Effector CD4-positive, alpha-beta T cell (primary cell): Measurements from ENCODE around the gene LMX1B.
"Not testable (repeated sequence)": the region's sequence is repeated elsewhere in the genome, so short reads cannot be mapped to it uniquely, and the experiment has no call there.

Source experiments
- DNase-seq: peaks from one replicate; pipeline ENCODE4 v3.0.0-alpha.2; 2020

LMX1B gene

GRCh38 chr9:126720661-126721563 lies 107.2 kb downstream of the LMX1B start:
- no peak for DNase-seq

GRCh38 chr9:126721564-126721981 lies 107.8 kb downstream of the LMX1B start:
- DNase-seq: no peak

DNA sequence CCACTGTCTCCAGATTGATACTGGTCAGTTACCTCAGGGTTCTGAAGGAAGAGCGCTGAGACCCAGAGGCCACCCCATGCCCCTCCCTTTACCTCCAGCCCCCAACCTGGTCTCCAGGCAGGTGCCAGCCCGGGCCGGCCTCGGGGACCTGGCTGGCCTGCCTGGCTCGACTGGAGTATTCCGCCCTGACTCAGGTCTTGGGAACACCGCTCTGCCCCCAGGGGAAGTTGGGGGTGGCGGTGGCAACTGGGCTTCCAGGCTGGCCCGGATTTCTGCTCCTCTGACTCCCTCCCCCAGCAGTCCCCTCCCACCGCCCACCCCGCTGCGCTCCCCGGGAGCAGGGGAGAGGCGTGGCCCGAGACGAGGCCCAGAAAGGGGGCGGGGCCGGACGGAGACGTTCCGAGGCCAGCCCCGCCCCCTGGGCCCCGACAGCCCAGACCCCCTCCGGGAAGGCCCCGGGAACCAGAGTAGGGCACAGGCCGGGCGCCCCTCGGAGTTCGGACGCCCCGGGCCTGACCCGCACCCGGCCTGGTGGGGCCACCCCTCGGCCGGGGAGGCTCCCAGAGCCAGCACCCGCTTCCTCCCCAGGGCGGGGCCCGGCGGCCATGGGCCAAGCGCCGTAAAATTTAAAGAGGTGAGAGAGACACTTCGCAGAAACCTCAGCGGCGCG lies 108.7 kb downstream of the LMX1B start:
- DNase-seq: peak; percentile 79

- DNase-seq: peak; percentile 63
Observed at GRCh38 chr9:126722922-126723806, 109.4 kb downstream of the LMX1B start.

GRCh38 chr9:126723807-126724172 lies 110.1 kb downstream of the LMX1B start:
- DNase-seq: no peak

DNA sequence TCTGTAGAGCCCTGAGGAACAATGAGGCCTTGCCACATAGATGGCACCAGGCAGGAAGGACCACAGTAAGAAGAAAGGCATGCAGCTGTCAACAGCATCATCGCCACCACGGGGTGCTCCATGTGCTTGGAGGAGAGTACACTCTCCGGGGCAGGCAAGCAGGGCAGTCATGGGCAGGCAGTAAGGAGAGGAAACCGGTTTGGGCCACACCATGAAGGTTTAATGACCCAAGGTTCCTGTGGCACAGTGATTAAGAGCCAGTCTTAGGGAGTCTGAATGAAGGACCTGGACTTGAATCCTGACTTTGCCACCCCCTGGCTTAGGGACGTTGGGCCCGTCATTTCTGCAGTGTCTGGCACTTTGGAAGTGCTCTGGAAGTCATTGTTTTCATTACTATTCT lies 110.5 kb downstream of the LMX1B start:
- DNase-seq: no peak

DNA sequence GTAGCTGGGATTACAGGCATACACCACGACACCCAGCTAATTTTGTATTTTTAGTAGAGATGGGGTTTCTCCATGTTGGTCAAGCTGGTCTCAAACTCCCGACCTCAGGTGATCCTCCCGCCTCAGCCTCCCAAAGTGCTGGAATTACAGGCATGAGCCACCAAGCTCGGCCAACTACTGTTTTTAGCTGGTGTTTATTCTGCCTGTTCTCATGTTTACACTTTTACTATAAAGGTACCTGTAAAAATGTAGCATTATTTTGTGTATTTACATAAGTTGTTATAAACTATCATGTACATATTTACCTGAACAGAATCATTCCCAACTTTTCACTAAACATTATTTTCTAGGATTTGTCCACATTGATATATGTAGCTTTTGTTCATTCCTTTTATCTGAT lies 111.8 kb downstream of the LMX1B start:
- DNase-seq: not testable (repeated sequence)

DNA sequence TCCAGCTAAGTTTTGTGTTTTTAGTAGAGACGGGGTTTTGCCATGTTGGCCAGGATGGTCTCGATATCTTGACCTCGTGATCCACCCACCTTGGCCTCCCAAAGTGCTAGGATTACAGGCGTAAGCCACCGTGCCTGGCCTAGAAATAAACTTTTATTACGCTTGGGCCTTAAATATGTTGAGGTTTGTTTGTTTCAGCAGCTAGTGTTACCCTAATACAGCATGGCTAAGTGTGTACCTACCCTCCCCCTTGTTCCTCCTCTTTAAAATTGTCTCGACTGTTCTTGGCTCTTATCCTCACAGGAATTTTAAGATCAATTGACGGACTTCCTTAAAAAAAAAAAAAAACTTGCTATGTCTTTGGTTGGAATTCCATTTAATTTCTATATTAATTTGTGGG lies 114.5 kb downstream of the LMX1B start:
- DNase-seq: not testable (repeated sequence)

GRCh38 chr9:126730592-126730991 lies 116.9 kb downstream of the LMX1B start:
- not testable (repeated sequence) for DNase-seq

- no peak for DNase-seq
Observed at GRCh38 chr9:126733005-126733404, 119.3 kb downstream of the LMX1B start.

- DNase-seq: no peak
Observed at GRCh38 chr9:126734877-126735276, 121.1 kb downstream of the LMX1B start.

GRCh38 chr9:126735482-126735881 lies 121.8 kb downstream of the LMX1B start:
- no peak for DNase-seq

- DNase-seq: no peak
Observed at GRCh38 chr9:126738553-126738952, 124.8 kb downstream of the LMX1B start.

- no peak for DNase-seq
Observed at GRCh38 chr9:126743041-126743440, 129.3 kb downstream of the LMX1B start.

DNA sequence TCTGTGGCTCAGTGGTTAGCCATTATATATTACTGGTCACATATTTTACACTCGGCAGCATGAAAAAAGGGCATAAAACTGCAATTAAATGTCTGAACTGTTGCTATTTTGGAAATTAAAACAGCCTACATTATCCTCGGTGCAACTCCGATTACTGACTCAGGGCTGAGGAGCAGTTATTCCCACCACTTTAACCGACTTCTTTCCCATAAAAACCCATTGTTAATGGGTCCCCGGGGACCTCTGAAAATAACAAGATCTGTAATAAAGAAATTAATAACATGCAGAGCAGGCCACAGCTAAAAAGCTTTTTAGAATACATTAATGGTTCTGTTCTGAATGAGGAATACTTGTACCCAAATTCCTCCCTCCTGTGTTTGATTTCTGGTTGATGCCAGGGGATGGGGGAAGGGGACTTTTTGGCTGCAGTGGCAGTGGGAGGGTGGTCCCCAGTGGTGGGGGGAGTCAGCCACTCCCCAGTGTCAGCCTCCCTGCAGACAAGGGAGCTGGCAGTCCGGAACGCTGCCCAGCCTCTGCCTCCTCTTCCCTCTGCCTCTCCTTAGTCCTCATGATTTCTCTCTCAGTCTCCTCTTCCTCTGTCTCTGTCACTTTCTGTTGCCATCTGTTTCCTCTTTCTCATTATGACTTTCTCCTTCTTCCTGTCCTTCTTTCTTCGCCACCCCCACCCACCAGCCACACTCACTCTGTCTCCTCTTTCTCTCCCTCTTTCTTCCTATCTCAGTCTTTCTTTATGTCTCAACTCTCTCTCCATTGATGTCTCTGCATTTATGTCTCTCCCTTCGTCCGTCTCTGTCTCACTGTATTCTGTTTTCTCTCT lies 132.1 kb downstream of the LMX1B start:
- DNase-seq: no peak
